ENCODE measurements around the gene FAM131A. TPM values are rescaled to one million over a fixed set of nuclear protein-coding genes. Genes with fewer than 3 reads are reported as not detected.

Gene FAM131A
- total RNA-seq, 2 experiments from 2014 or later = 1.7 to 1.8 TPM

- ChIA-PET CTCF (interaction anchor here (0.9 kb wide), 1 partner anchor 47 kb away, joined by 4 read pairs; no protein-coding TSS in a partner anchor), POLR2A (interaction anchor here (1.1 kb wide), 1 partner anchor 10 kb away, joined by 4 read pairs; no protein-coding TSS in a partner anchor)
Observed at GRCh38 chr3:184315543-184315867, 21.9 kb upstream of the FAM131A start.

- POLR2A ChIA-PET = interaction anchor here (0.9 kb wide), 1 partner anchor 46 kb away, joined by 3 read pairs; no protein-coding TSS in a partner anchor
- CTCF ChIA-PET = interaction anchor here (0.9 kb wide), 1 partner anchor 46 kb away, joined by 4 read pairs; no protein-coding TSS in a partner anchor
Observed at GRCh38 chr3:184315871-184316661, 21.3 kb upstream of the FAM131A start.

GRCh38 chr3:184316792-184317191 lies 20.6 kb upstream of the FAM131A start:
- CTCF ChIA-PET = no interaction called here
- POLR2A ChIA-PET = interaction anchor here (0.9 kb wide), 1 partner anchor 45 kb away, joined by 3 read pairs; no protein-coding TSS in a partner anchor

- POLR2A ChIA-PET = interaction anchor here (1.2 kb wide), 1 partner anchor 17 kb away, joined by 6 read pairs; no protein-coding TSS in a partner anchor
- CTCF ChIA-PET = interaction anchor here (0.6 to 1.6 kb wide), 2 partner anchors 10 to 398 kb away, joined by 3 read pairs; no protein-coding TSS in a partner anchor
Observed at GRCh38 chr3:184317201-184317600, 20.2 kb upstream of the FAM131A start.

GRCh38 chr3:184320104-184320445 lies 17.3 kb upstream of the FAM131A start:
- ChIA-PET CTCF (interaction anchor here (0.8 to 2.0 kb wide), 2 partner anchors 14 to 33 kb away, joined by 4 to 5 read pairs; no protein-coding TSS in a partner anchor), POLR2A (interaction anchor here (1.1 kb wide), 1 partner anchor 10 kb away, joined by 3 read pairs; no protein-coding TSS in a partner anchor)

GRCh38 chr3:184321666-184322065 lies 15.7 kb upstream of the FAM131A start:
- ChIA-PET CTCF (no interaction called here), POLR2A (no interaction called here)

GRCh38 chr3:184322731-184323487 lies 14.5 kb upstream of the FAM131A start:
- CTCF ChIA-PET = no interaction called here
- POLR2A ChIA-PET = interaction anchor here (0.6 kb wide), 1 partner anchor 163 kb away, joined by 3 read pairs; no protein-coding TSS in a partner anchor

GRCh38 chr3:184323696-184324095 lies 13.7 kb upstream of the FAM131A start:
- ChIA-PET POLR2A (no interaction called here), CTCF (no interaction called here)

GRCh38 chr3:184325269-184325668 lies 12.1 kb upstream of the FAM131A start:
- CTCF ChIA-PET = no interaction called here
- POLR2A ChIA-PET = interaction anchor here (0.5 to 1.1 kb wide), 2 partner anchors 10 to 41 kb away, joined by 3 to 4 read pairs; no protein-coding TSS in a partner anchor

- POLR2A ChIA-PET = interaction anchor here (0.5 to 1.1 kb wide), 2 partner anchors 11 to 40 kb away, joined by 3 to 4 read pairs; no protein-coding TSS in a partner anchor
- CTCF ChIA-PET = no interaction called here
Observed at GRCh38 chr3:184325715-184326369, 11.6 kb upstream of the FAM131A start.

- ChIA-PET POLR2A (no interaction called here), CTCF (interaction anchor here (1.1 kb wide), 1 partner anchor 9 kb away, joined by 3 read pairs; no protein-coding TSS in a partner anchor)
Observed at GRCh38 chr3:184327171-184327570, 10.2 kb upstream of the FAM131A start.

GRCh38 chr3:184328516-184328915 lies 8.9 kb upstream of the FAM131A start:
- ChIA-PET CTCF (no interaction called here), POLR2A (no interaction called here)

GRCh38 chr3:184332370-184333090 lies 4.9 kb upstream of the FAM131A start:
- POLR2A ChIA-PET = no interaction called here
- CTCF ChIA-PET = no interaction called here

GRCh38 chr3:184333190-184333589 lies 4.2 kb upstream of the FAM131A start:
- ChIA-PET CTCF (no interaction called here), POLR2A (no interaction called here)

- ChIA-PET POLR2A (no interaction called here), CTCF (no interaction called here)
Observed at GRCh38 chr3:184333700-184334099, 3.7 kb upstream of the FAM131A start.

- CTCF ChIA-PET = no interaction called here
Observed at GRCh38 chr3:184334470-184335158, 2.8 kb upstream of the FAM131A start.

GRCh38 chr3:184335291-184335660 lies 2.1 kb upstream of the FAM131A start:
- POLR2A ChIA-PET = interaction anchor here (0.9 kb wide), 1 partner anchor 18 kb away, joined by 3 read pairs; no protein-coding TSS in a partner anchor

More at GRCh38 chr3:184334470-184335158, 2.8 kb upstream of the FAM131A start:
- POLR2A ChIA-PET = interaction anchor here (0.9 kb wide), 1 partner anchor 19 kb away, joined by 3 read pairs; no protein-coding TSS in a partner anchor

More at GRCh38 chr3:184335291-184335660, 2.1 kb upstream of the FAM131A start:
- CTCF ChIA-PET = no interaction called here
